Adrenal gland (tissue), 5 donors: Measurements from ENCODE around the gene MUC22.

Source experiments
- POLR2A ChIP-seq, 2 donors: fragments of 450-650 bp; IDR thresholded peaks; one replicate each; pipeline ENCODE4 v1.6.1; 2017; ENCODE audit warnings: antibody characterized with exemption in 2 of 2, mild to moderate bottlenecking in 2 of 2, moderate library complexity in 1 of 2
- TF ChIP-seq, protein P1 (sequence below), 6 experiments: fragments of 450-650 bp in 4 of 6; fragments of 200-600 bp in 2 of 6; sonication (generic) in 1 of 6; IDR thresholded peaks; 1 replicate in 5 of 6; 2 replicates in 1 of 6; pipeline versions ENCODE4 v1.5.1 to v1.8.0; 2016 to 2021; ENCODE audit warnings: antibody characterized with exemption in 6 of 6, mild to moderate bottlenecking in 2 of 6, moderate library complexity in 1 of 6
- donor health status: DM: no; HTN: no; CAD: no.

DNA sequence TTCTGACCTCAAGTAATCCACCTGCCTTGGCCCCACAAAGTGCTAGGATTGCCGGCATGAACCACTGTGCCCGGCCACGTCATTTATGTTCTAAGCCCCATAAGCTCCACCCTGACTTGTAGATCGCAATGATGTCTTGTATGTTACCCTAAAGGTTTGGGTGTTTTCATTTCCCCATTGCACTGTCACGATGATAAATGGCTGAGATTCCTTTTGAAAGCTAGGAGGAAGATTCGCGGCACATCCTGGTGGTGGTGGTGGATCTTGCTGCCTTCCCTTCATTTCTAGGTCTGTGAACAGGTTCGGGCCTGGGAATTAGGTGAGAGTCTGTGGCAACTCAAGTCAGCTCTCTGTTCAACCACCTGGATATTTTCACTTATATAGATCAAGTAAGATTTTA, 28.3 kb downstream of the MUC22 start:
- TF ChIP-seq, protein P1, sequence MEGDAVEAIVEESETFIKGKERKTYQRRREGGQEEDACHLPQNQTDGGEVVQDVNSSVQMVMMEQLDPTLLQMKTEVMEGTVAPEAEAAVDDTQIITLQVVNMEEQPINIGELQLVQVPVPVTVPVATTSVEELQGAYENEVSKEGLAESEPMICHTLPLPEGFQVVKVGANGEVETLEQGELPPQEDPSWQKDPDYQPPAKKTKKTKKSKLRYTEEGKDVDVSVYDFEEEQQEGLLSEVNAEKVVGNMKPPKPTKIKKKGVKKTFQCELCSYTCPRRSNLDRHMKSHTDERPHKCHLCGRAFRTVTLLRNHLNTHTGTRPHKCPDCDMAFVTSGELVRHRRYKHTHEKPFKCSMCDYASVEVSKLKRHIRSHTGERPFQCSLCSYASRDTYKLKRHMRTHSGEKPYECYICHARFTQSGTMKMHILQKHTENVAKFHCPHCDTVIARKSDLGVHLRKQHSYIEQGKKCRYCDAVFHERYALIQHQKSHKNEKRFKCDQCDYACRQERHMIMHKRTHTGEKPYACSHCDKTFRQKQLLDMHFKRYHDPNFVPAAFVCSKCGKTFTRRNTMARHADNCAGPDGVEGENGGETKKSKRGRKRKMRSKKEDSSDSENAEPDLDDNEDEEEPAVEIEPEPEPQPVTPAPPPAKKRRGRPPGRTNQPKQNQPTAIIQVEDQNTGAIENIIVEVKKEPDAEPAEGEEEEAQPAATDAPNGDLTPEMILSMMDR (IDR thresholded peaks at IDR 0.05), result no peak
- TF ChIP-seq POLR2A (IDR thresholded peaks at IDR 0.05), result no peak
